ENCODE results near the gene PRR33. TPM values are rescaled to one million over a fixed set of nuclear protein-coding genes. Genes with fewer than 3 reads are reported as not detected.
"Not testable (repeated sequence)": the region's sequence is repeated elsewhere in the genome, so short reads cannot be mapped to it uniquely, and the experiment has no call there.

Gene PRR33
- total RNA-seq, result not detected

DNA sequence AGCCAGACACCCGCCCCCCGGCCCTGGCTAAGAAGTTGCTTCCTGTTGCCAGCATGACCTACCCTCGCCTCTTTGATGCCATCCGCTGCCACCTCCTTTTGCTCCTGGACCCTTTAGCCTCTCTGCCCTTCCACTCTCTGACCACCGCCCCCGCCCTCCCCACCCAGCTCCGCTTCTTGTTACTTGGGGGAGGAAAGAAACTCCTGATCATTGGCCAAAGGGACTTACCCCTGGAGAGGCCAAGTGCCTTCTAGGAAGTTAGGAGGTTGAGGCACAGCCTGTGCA is at the start of gene PRR33:
Gene PRR33, minus strand, starts transcription at position 65 of the 285 bp plus-strand sequence. CDS start 1,311 bp downstream, outside the sequence.
- Histone ChIP-seq H3K27me3 (no peaks in the 10 kb centered on the region), H3K9me3 (no peaks in the 10 kb centered on the region), H3K36me3 (peaks cover 0 to 13% of the 10 kb centered on the region in 2 donors), H3K27ac (no peak within 1 kb of the TSS), H3K4me1 (peaks cover 27% of the 10 kb centered on the region), H3K4me3 (no peak within 1 kb of the TSS)
- DNase-seq (ENCODE audit: extremely low spot score in 2 of 2), result peak in 1 of 2 donors; percentile 85
- intact Hi-C loops (cut with DNase I), result no loop called here
- TF ChIP-seq POLR2AphosphoS5 (IDR thresholded peaks at IDR 0.05; ENCODE audit: insufficient read depth in 1 of 2, low read depth in 1 of 2), result no peak
- no peak for TF ChIP-seq POLR2A (IDR thresholded peaks at IDR 0.05)
- TF ChIP-seq, protein P1, sequence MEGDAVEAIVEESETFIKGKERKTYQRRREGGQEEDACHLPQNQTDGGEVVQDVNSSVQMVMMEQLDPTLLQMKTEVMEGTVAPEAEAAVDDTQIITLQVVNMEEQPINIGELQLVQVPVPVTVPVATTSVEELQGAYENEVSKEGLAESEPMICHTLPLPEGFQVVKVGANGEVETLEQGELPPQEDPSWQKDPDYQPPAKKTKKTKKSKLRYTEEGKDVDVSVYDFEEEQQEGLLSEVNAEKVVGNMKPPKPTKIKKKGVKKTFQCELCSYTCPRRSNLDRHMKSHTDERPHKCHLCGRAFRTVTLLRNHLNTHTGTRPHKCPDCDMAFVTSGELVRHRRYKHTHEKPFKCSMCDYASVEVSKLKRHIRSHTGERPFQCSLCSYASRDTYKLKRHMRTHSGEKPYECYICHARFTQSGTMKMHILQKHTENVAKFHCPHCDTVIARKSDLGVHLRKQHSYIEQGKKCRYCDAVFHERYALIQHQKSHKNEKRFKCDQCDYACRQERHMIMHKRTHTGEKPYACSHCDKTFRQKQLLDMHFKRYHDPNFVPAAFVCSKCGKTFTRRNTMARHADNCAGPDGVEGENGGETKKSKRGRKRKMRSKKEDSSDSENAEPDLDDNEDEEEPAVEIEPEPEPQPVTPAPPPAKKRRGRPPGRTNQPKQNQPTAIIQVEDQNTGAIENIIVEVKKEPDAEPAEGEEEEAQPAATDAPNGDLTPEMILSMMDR (IDR thresholded peaks at IDR 0.05), result no peak

DNA sequence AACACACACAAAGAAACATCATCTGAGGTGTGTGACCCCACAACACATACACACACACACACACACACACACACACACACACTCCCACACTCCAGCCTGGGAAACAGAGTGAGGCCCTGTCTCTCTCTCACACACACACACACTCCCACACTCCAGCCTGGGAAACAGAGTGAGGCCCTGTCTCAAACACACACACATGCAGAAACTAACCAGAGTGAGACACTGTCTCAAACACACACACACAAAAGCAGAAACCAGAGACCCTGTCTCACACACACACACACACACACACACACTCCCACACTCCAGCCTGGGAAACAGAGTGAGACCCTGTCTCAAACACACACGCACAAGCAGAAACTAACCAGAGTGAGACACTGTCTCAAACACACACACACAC is 48.1 kb upstream of the PRR33 start:
- peaks cover 11% of the 10 kb centered on the region for H3K4me1 ChIP-seq
- H3K27ac ChIP-seq; H3K27me3 ChIP-seq; H3K36me3 ChIP-seq; H3K4me3 ChIP-seq; DNase-seq (ENCODE audit: extremely low spot score in 2 of 2); intact Hi-C loops (cut with DNase I); H3K9me3 ChIP-seq: not testable (repeated sequence)

DNA sequence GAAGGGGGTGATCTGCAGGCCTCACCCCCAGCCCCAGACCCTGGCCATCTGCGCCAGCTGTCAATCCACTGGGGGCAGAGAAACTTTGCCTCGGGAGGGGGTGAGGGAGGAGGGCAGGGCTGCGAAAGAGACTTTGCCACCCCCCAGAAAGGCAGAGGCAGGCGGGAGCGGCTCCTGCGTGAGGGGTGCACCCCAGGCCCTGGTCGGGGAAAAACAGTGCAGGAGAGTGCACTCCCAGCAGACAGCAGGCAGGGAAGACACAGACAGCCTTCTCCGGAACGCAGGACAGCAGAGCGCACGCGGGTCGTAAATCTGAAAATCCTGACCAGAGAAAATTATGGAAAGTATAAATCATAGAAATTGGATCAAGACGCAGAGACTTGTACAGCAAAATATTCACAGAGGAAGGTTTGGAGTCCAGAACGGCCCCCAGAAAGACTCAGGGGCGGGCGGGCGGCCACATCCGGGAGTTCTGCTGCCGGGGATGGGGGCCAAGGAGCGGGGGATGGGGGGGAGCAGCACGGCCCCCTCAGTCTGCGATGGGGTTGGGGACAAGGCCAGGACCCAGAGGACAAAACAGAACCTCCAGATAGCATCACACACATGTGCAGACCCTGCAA is 47.4 kb upstream of the PRR33 start:
- TF ChIP-seq POLR2AphosphoS5 (IDR thresholded peaks at IDR 0.05; ENCODE audit: insufficient read depth in 1 of 2, low read depth in 1 of 2) (no peak), POLR2A (IDR thresholded peaks at IDR 0.05) (no peak)
- TF ChIP-seq, protein P1 (IDR thresholded peaks at IDR 0.05), result no peak
- Histone ChIP-seq H3K4me1 (peaks cover 11% of the 10 kb centered on the region), H3K36me3 (no peaks in the 10 kb centered on the region), H3K9me3 (no peaks in the 10 kb centered on the region), H3K27ac (peak overlapping the region; percentile 53), H3K27me3 (no peaks in the 10 kb centered on the region), H3K4me3 (no peak overlapping the region)
- DNase-seq (ENCODE audit: extremely low spot score in 2 of 2), result no peak
- intact Hi-C loops (cut with DNase I), result no loop called here

DNA sequence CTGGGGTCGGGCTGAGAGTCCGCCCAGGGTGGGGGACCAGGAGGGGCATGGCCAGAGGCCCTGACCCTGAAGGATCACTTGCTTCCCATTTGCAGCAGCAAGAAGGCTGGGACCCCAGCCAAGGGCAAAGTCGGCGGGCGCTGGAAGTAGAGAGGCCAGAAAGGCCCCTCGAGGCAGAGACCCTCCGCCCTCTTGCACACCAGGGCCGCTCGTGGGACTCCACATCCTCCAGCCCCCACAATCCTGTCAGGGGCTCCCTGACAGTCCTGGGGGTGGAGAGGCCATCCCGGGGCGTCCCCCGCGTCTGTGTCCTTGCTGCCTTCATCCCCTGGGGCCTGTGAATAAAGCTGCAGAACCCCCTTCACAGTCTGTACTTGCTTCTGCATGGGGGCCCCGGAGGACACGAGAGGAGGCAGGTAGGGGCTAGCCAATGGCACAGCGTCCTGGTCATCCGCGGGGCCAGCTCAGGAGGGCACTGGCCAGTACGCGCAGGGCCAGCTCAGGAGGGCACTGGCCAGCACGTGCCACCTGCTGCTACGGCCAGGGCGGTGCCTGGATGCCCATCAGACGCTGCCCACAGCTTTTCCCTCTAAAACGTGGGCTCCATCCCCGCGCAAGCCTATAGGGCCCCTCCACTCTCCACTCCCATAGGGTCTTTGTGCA is 46.8 kb upstream of the PRR33 start:
- H3K36me3 ChIP-seq, result no peaks in the 10 kb centered on the region
- peak overlapping the region; percentile 53 for H3K27ac ChIP-seq
- TF ChIP-seq, protein P1 (IDR thresholded peaks at IDR 0.05), result no peak
- TF ChIP-seq POLR2AphosphoS5 (IDR thresholded peaks at IDR 0.05; ENCODE audit: insufficient read depth in 1 of 2, low read depth in 1 of 2), result no peak
- TF ChIP-seq POLR2A (IDR thresholded peaks at IDR 0.05), result no peak
- H3K9me3 ChIP-seq, result no peaks in the 10 kb centered on the region
- no peak overlapping the region for H3K4me3 ChIP-seq
- H3K4me1 ChIP-seq, result peaks cover 11% of the 10 kb centered on the region
- no peak for DNase-seq (ENCODE audit: extremely low spot score in 2 of 2)
- intact Hi-C loops (cut with DNase I), result no loop called here
- H3K27me3 ChIP-seq, result no peaks in the 10 kb centered on the region

DNA sequence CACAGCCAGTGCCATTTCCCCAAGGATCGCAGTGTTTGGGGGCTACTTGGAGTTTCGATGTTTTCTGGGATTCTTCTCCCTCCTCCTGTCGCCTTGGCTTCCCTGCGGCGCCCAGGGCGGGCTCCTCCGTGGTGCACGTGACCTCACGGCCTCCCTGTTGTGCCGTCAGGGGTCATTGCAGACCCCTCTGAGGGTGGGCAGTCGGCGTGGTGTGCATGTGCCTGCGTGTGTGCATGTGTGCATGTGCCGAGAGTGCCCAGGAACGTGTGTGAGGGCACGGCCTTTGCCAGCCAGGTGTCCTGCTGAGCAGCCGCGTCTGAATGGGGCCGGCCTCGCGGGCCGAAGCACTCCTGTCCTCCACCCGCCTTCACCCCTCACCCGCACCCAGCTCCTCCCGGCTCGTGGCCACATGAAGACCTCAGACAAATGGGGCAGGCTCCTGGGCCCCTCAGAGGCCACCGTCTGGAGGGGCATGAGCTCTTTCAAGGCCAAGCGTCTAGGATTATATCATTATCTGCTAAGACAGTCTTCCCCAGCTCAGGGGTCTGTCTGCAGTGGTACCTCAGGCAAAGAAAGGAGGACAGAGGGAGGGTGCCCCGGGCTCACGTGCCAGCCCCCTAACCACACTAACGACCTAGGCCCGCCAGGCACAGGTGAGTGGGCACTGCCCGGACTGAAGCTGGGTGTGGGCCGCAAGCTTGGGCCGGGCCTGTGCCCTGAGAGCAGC is 46.1 kb upstream of the PRR33 start:
- H3K4me3 ChIP-seq, result no peak overlapping the region
- no peaks in the 10 kb centered on the region for H3K27me3 ChIP-seq
- H3K27ac ChIP-seq, result no peak overlapping the region
- intact Hi-C loops (cut with DNase I), result no loop called here
- TF ChIP-seq POLR2A (IDR thresholded peaks at IDR 0.05) (no peak), POLR2AphosphoS5 (IDR thresholded peaks at IDR 0.05; ENCODE audit: insufficient read depth in 1 of 2, low read depth in 1 of 2) (no peak)
- TF ChIP-seq, protein P1 (IDR thresholded peaks at IDR 0.05), result no peak
- no peaks in the 10 kb centered on the region for H3K9me3 ChIP-seq
- no peaks in the 10 kb centered on the region for H3K36me3 ChIP-seq
- peaks cover 11% of the 10 kb centered on the region for H3K4me1 ChIP-seq
- DNase-seq (ENCODE audit: extremely low spot score in 2 of 2), result no peak
